K562 (cell line): ENCODE measurements around the gene GDF15. TPM values are rescaled to one million over a fixed set of nuclear protein-coding genes. Genes with fewer than 3 reads are reported as not detected.

Source experiments
- CBX1 ChIP-seq: sonication (generic); IDR thresholded peaks from 2 replicates; pipeline ENCODE4 v1.6.1; 2016; ENCODE audit warnings: antibody characterized with exemption, low read depth, mild to moderate bottlenecking
- CBX8 ChIP-seq: fragments of 200-600 bp; sonication (generic); IDR thresholded peaks from 2 replicates; pipeline ENCODE4 v1.6.1; 2012; ENCODE audit warnings: borderline replicate concordance, mixed run types, low read depth, mild to moderate bottlenecking, moderate library complexity, mixed read lengths, low read length, control low read depth, inconsistent platforms; ENCODE audit not compliant: poor library complexity, severe bottlenecking; ENCODE audit errors: extremely low read depth
- DDX20 ChIP-seq: fragments of 450-650 bp; IDR thresholded peaks from 2 replicates; pipeline ENCODE4 v1.6.1; 2016; ENCODE audit warnings: missing genetic modification characterization, low read depth, mild to moderate bottlenecking, missing compliant biosample characterization, moderate library complexity
- GABPB1 ChIP-seq: sonication (generic); formaldehyde crosslinking; IDR thresholded peaks from 2 replicates; pipeline ENCODE4 v1.8.0; 2022; ENCODE audit warnings: mild to moderate bottlenecking, missing genetic modification reagents
- GABPB2 ChIP-seq: fragments of 250-450 bp; sonication (Bioruptor Pico); conservative IDR thresholded peaks from 2 replicates; pipeline ENCODE4 v1.5.1; 2021; ENCODE audit warnings: mild to moderate bottlenecking
- GTF2F1 ChIP-seq: IDR thresholded peaks from 2 replicates; pipeline ENCODE4 v1.6.1; 2011; ENCODE audit warnings: low read depth, low read length, improper control_type of control experiment
- HDAC1 ChIP-seq, 2 experiments: fragments of 450-650 bp; IDR thresholded peaks; 2 replicates each; pipeline ENCODE4 v1.6.1; 2016 to 2017; ENCODE audit warnings: inconsistent platforms in 1 of 2, mild to moderate bottlenecking in 1 of 2, moderate library complexity in 1 of 2
- ILF3 ChIP-seq: fragments of 450-650 bp; IDR thresholded peaks from 2 replicates; pipeline ENCODE4 v1.6.1; 2018; ENCODE audit warnings: antibody characterized with exemption, mild to moderate bottlenecking, moderate library complexity, borderline replicate concordance
- KLF6 ChIP-seq: fragments of 250-450 bp; sonication (Bioruptor Pico); IDR thresholded peaks from 2 replicates; pipeline ENCODE4 v1.4.0; 2020; ENCODE audit warnings: mild to moderate bottlenecking, moderate library complexity, borderline replicate concordance
- MIER1 ChIP-seq: fragments of 450-650 bp; IDR thresholded peaks from 2 replicates; pipeline ENCODE4 v1.6.1; 2016; ENCODE audit warnings: antibody characterized with exemption, mild to moderate bottlenecking, low read depth
- PCBP2 ChIP-seq: fragments of 200-400 bp; formaldehyde crosslinking; IDR thresholded peaks from 2 replicates; pipeline ENCODE4 v1.6.1; 2018; ENCODE audit warnings: low read length, low read depth, mild to moderate bottlenecking, moderate library complexity; ENCODE audit not compliant: poor library complexity, severe bottlenecking
- SLC30A9 ChIP-seq: fragments of 250-450 bp; sonication (Bioruptor Pico); IDR thresholded peaks from 2 replicates; pipeline ENCODE4 v1.8.0; 2022; ENCODE audit warnings: mild to moderate bottlenecking, moderate library complexity
- ZKSCAN8 ChIP-seq: fragments of 200-800 bp; sonication (Bioruptor generic); IDR thresholded peaks from 2 replicates; pipeline ENCODE4 v1.6.1; 2016; ENCODE audit warnings: missing genetic modification characterization, missing compliant biosample characterization
- ZNF778 ChIP-seq: fragments of 450-650 bp; formaldehyde crosslinking; IDR thresholded peaks from 2 replicates; pipeline ENCODE4 v1.4.0; 2020; ENCODE audit warnings: mild to moderate bottlenecking, moderate library complexity
- polyA plus RNA-seq, 8 experiments: library from polyadenylated mRNA; depleted of rRNA in 4 of 8; stranded (reverse) in 5 of 8; unstranded in 3 of 8; fragments of >200 nt; fragmentation: Nextera tagmentation in 2 of 8; fragmentation: Illumina TruSeq in 1 of 8; extraction: Ambion mirVana in 2 of 8; extraction: Trizol in 1 of 8; gene quantifications; 2 replicates each; pipeline versions ENCODE4 v1.2.1 to v1.2.3, GENCODE V29; 2011 to 2014; ENCODE audit warnings: inconsistent platforms in 1 of 8, missing spikeins in 1 of 8
- total RNA-seq, 7 experiments: library from RNA; depleted of rRNA in 6 of 7; stranded (reverse); fragments of >200 nt in 6 of 7; fragmentation: Illumina TruSeq in 2 of 7; extraction: Trizol in 2 of 7; gene quantifications; 2 replicates each; pipeline versions ENCODE4 v1.2.1 to v1.2.3, GENCODE V29; 2011 to 2021; ENCODE audit warnings: low replicate concordance in 1 of 7
- TF ChIP-seq, protein P1 (sequence below), 2 experiments: fragments of 450-650 bp; conservative IDR thresholded peaks; 2 replicates each; pipeline ENCODE4 v1.6.1; 2017; ENCODE audit warnings: mild to moderate bottlenecking in 2 of 2, moderate library complexity in 2 of 2
- TF ChIP-seq, protein P2 (sequence below): fragments of 450-650 bp; IDR thresholded peaks from 2 replicates; pipeline ENCODE4 v1.6.1; 2016; ENCODE audit warnings: low read depth
- TF ChIP-seq, protein P3 (sequence below): fragments of 250-450 bp; sonication (Bioruptor Pico); IDR thresholded peaks from 2 replicates; pipeline ENCODE4 v1.8.0; 2021; ENCODE audit warnings: borderline replicate concordance, mild to moderate bottlenecking, moderate library complexity; ENCODE audit not compliant: poor library complexity, severe bottlenecking

The GDF15 gene
- total and polyA plus RNA-seq, 9 of the 15 experiments (the other 6 are each of a cell fraction or from before 2014, with no cell fraction given) = 2.3 to 82.4 (median 12.5) TPM

DNA sequence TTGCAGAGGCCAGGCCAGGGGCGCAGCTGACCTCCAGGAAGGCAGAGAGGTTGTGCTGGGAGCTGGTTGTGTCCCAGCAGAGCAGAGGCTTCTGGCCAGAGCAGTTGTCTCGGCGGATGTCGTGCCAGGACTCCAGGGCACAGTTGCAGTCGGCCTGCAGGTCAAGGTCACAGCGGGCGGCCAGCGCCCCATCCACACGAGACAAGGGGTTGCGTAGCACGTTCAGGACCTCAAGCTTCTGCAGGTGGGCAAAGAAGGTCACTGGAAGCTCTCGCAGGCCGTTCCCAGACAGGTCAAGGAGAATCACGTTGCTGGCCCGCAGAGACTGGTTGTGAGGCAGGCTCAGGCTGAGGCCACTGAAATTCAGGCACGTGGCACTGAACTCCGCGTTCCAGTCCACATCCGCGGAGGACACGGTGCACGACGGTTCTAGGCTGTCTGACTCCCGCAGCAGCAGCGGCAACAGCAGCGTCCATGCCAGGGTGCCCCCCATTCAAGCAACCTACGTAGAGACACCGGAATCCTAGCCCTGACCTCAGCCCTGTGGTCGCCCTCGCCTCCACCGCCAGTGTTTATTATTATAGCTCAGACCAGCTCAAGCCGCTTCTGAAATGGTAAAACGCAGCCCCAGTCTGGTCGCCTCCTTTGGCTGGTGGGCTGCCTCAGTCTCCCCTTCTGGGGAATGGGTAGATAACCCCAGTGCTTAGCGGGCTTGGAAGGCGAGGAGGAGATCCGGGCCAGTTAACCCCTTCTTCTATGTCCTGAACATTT is 10.7 kb downstream of the GDF15 start (continued):
- TF ChIP-seq GABPB2 (CRISPR knock-in tag) = no peak
- no peak for TF ChIP-seq ZKSCAN8 (CRISPR knock-in tag)
- no peak for TF ChIP-seq DDX20 (tag)
- no peak for TF ChIP-seq PCBP2
- TF ChIP-seq CBX1 = 0 out of 2 replicates have a peak, but pooled peaks have one; percentile 63
- TF ChIP-seq GTF2F1 = no peak
- 0 out of 4 replicates have a peak, but pooled peaks of 1 of the 2 experiments have one; percentile 50 for TF ChIP-seq HDAC1 (IDR thresholded peaks at IDR 0.05)
- TF ChIP-seq, protein P1, sequence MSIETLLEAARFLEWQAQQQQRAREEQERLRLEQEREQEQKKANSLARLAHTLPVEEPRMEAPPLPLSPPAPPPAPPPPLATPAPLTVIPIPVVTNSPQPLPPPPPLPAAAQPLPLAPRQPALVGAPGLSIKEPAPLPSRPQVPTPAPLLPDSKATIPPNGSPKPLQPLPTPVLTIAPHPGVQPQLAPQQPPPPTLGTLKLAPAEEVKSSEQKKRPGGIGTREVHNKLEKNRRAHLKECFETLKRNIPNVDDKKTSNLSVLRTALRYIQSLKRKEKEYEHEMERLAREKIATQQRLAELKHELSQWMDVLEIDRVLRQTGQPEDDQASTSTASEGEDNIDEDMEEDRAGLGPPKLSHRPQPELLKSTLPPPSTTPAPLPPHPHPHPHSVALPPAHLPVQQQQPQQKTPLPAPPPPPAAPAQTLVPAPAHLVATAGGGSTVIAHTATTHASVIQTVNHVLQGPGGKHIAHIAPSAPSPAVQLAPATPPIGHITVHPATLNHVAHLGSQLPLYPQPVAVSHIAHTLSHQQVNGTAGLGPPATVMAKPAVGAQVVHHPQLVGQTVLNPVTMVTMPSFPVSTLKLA (conservative IDR thresholded peaks at IDR 0.05) = 0 out of 4 replicates have a peak, but pooled peaks of 1 of the 2 experiments have one; percentile 29
- TF ChIP-seq, protein P2, sequence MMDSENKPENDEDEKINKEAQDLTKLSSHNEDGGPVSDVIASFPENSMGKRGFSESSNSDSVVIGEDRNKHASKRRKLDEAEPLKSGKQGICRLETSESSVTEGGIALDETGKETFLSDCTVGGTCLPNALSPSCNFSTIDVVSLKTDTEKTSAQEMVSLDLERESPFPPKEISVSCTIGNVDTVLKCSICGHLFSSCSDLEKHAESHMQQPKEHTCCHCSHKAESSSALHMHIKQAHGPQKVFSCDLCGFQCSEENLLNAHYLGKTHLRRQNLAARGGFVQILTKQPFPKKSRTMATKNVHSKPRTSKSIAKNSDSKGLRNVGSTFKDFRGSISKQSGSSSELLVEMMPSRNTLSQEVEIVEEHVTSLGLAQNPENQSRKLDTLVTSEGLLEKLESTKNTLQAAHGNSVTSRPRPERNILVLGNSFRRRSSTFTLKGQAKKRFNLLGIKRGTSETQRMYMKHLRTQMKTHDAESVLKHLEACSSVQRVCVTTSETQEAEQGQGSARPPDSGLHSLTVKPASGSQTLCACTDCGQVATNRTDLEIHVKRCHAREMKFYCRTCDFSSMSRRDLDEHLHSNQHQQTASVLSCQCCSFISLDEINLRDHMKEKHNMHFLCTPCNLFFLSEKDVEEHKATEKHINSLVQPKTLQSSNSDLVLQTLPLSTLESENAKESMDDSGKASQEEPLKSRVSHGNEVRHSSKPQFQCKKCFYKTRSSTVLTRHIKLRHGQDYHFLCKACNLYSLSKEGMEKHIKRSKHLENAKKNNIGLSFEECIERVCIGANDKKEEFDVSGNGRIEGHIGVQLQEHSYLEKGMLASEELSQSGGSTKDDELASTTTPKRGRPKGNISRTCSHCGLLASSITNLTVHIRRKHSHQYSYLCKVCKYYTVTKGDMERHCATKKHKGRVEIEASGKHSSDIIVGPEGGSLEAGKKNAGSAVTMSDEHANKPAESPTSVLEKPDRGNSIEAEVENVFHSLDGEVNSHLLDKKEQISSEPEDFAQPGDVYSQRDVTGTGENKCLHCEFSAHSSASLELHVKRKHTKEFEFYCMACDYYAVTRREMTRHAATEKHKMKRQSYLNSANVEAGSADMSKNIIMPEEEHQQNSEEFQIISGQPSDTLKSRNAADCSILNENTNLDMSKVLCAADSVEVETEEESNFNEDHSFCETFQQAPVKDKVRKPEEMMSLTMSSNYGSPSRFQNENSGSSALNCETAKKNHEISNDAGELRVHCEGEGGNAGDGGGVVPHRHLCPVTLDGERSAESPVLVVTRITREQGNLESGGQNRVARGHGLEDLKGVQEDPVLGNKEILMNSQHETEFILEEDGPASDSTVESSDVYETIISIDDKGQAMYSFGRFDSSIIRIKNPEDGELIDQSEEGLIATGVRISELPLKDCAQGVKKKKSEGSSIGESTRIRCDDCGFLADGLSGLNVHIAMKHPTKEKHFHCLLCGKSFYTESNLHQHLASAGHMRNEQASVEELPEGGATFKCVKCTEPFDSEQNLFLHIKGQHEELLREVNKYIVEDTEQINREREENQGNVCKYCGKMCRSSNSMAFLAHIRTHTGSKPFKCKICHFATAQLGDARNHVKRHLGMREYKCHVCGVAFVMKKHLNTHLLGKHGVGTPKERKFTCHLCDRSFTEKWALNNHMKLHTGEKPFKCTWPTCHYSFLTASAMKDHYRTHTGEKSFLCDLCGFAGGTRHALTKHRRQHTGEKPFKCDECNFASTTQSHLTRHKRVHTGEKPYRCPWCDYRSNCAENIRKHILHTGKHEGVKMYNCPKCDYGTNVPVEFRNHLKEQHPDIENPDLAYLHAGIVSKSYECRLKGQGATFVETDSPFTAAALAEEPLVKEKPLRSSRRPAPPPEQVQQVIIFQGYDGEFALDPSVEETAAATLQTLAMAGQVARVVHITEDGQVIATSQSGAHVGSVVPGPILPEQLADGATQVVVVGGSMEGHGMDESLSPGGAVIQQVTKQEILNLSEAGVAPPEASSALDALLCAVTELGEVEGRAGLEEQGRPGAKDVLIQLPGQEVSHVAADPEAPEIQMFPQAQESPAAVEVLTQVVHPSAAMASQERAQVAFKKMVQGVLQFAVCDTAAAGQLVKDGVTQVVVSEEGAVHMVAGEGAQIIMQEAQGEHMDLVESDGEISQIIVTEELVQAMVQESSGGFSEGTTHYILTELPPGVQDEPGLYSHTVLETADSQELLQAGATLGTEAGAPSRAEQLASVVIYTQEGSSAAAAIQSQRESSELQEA = no peak
- TF ChIP-seq GABPB1 = no peak
- TF ChIP-seq SLC30A9 = no peak
- no peak for TF ChIP-seq KLF6 (CRISPR knock-in tag)
- TF ChIP-seq CBX8 = no peak
- no peak for TF ChIP-seq MIER1
- TF ChIP-seq ILF3 = no peak
- TF ChIP-seq ZNF778 (CRISPR knock-in tag) = no peak
- TF ChIP-seq, protein P3, sequence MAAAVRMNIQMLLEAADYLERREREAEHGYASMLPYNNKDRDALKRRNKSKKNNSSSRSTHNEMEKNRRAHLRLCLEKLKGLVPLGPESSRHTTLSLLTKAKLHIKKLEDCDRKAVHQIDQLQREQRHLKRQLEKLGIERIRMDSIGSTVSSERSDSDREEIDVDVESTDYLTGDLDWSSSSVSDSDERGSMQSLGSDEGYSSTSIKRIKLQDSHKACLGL (CRISPR knock-in tag) = no peak
